GM23248 (cell line): ENCODE results near the gene NCMAP. TPM values are rescaled to one million over a fixed set of nuclear protein-coding genes. Genes with fewer than 3 reads are reported as not detected.
"Not testable (repeated sequence)": the region's sequence is repeated elsewhere in the genome, so short reads cannot be mapped to it uniquely, and the experiment has no call there.

Source experiments
- DNase-seq: peaks from one replicate; pipeline ENCODE4 v3.0.0-alpha.2; 2015
- H2AFZ ChIP-seq: fragments of 200-600 bp; sonication (generic); 2 replicates; pipeline ENCODE4 v1.6.1; 2016; ENCODE audit warnings: antibody characterized with exemption
- H3F3A ChIP-seq: fragments of 200-600 bp; sonication (generic); 2 replicates; pipeline ENCODE4 v1.6.1; 2016; ENCODE audit warnings: mild to moderate bottlenecking, antibody characterized with exemption, mixed run types; ENCODE audit not compliant: insufficient read depth
- H3K27ac ChIP-seq: fragments of 200-600 bp; sonication (generic); 2 replicates; pipeline ENCODE4 v1.5.1; 2016; ENCODE audit warnings: mild to moderate bottlenecking
- H3K27me3 ChIP-seq: fragments of 200-600 bp; sonication (generic); replicated peaks from 2 replicates; pipeline ENCODE4 v1.6.1; 2016; ENCODE audit warnings: mild to moderate bottlenecking; ENCODE audit not compliant: insufficient read depth
- H3K36me3 ChIP-seq: fragments of 200-600 bp; sonication (generic); 2 replicates; pipeline ENCODE4 v1.6.1; 2016; ENCODE audit warnings: low read depth, mild to moderate bottlenecking
- H3K4me1 ChIP-seq: fragments of 200-600 bp; sonication (generic); 2 replicates; pipeline ENCODE4 v1.6.1; 2016; ENCODE audit warnings: mild to moderate bottlenecking; ENCODE audit not compliant: insufficient read depth
- H3K4me2 ChIP-seq: fragments of 200-600 bp; sonication (generic); one replicate; pipeline ENCODE4 v1.6.1; 2016; ENCODE audit warnings: mild to moderate bottlenecking; ENCODE audit not compliant: unreplicated experiment
- H3K4me3 ChIP-seq: fragments of 200-600 bp; sonication (generic); 2 replicates; pipeline ENCODE4 v1.5.1; 2016; ENCODE audit warnings: mild to moderate bottlenecking
- H3K79me2 ChIP-seq: fragments of 200-600 bp; sonication (generic); 2 replicates; pipeline ENCODE4 v1.6.1; 2016; ENCODE audit warnings: mild to moderate bottlenecking; ENCODE audit not compliant: insufficient read depth
- H3K9ac ChIP-seq: fragments of 200-600 bp; sonication (generic); 2 replicates; pipeline ENCODE4 v1.6.1; 2016; ENCODE audit warnings: mild to moderate bottlenecking
- H3K9me2 ChIP-seq: fragments of 200-600 bp; sonication (generic); 2 replicates; pipeline ENCODE4 v1.6.1; 2016; ENCODE audit warnings: mixed run types, mild to moderate bottlenecking, moderate library complexity; ENCODE audit not compliant: insufficient read depth
- H3K9me3 ChIP-seq: fragments of 200-600 bp; sonication (generic); one replicate; pipeline ENCODE4 v1.6.1; 2017; ENCODE audit warnings: low read depth
- H4K20me1 ChIP-seq: fragments of 200-600 bp; sonication (generic); 2 replicates; pipeline ENCODE4 v1.6.0; 2016; ENCODE audit not compliant: insufficient read depth
- EZH2 ChIP-seq: fragments of 200-600 bp; sonication (generic); IDR thresholded peaks from 2 replicates; pipeline ENCODE4 v1.6.1; 2018; ENCODE audit warnings: antibody characterized with exemption, mild to moderate bottlenecking; ENCODE audit not compliant: insufficient read depth, poor library complexity, severe bottlenecking
- EZH2phosphoT487 ChIP-seq: fragments of 200-600 bp; sonication (generic); IDR thresholded peaks from 2 replicates; pipeline ENCODE4 v1.6.1; 2018; ENCODE audit warnings: antibody characterized with exemption, moderate library complexity, mild to moderate bottlenecking, low read depth; ENCODE audit not compliant: insufficient read depth
- WGBS, 2 experiments: methylation state at CpG; one replicate each; pipeline ENCODE4 v1.1.6; 2015 to 2017; ENCODE audit warnings: low lambda C conversion rate in 2 of 2, low coverage in 1 of 2; ENCODE audit errors: missing lambda C conversion rate in 2 of 2; 5-methylcytosine and 5-hydroxymethylcytosine counted together
- in situ Hi-C: fragments of 300-500 bp; cut with MboI; formaldehyde crosslinking; loops from 2 replicates; pipeline ENCODE4 v1.15.0; 2020
- polyA plus RNA-seq: library from polyadenylated mRNA; unstranded; fragments of >200 nt; fragmentation: Nextera tagmentation; extraction: Ambion mirVana; gene quantifications from 2 replicates; pipeline ENCODE4 v1.2.1, GENCODE V29; 2016
- total RNA-seq: library from RNA; depleted of rRNA; stranded (reverse); fragments of >200 nt; shearing (Covaris generic); gene quantifications from 2 replicates; pipeline ENCODE4 v1.2.3, GENCODE V29; 2014

Gene NCMAP
- total and polyA plus RNA-seq, 2 experiments from 2014 or later, result not detected

- Histone ChIP-seq H2AFZ (no peak overlapping the region), H3K4me2 (no peak overlapping the region), H3K79me2 (peaks cover 37% of the 10 kb centered on the region), H3K9me3 (no peaks in the 10 kb centered on the region), H3K27ac (no peak overlapping the region), H3K9ac (no peak overlapping the region), H3K4me1 (peaks cover 4% of the 10 kb centered on the region), H3K9me2 (no peaks in the 10 kb centered on the region), H3F3A (peaks cover 10% of the 10 kb centered on the region), H3K36me3 (no peaks in the 10 kb centered on the region), H3K4me3 (no peak overlapping the region), H4K20me1 (no peaks in the 10 kb centered on the region), H3K27me3 (no peaks in the 10 kb centered on the region)
- TF ChIP-seq EZH2phosphoT487, result no peak
- no peak for TF ChIP-seq EZH2
- WGBS, 2 experiments, result 53 to 59% methylated on average over 2 of the region's 2 CpGs
- in situ Hi-C loops, result no loop called here
- no peak for DNase-seq
These were observed 42.2 kb upstream of the NCMAP start for GRCh38 chr1:24513706-24514105.

GRCh38 chr1:24514946-24515345, 40.9 kb upstream of the NCMAP start:
- TF ChIP-seq EZH2phosphoT487, result no peak
- TF ChIP-seq EZH2, result no peak
- Histone ChIP-seq H3K4me2 (no peak overlapping the region), H3K27me3 (no peaks in the 10 kb centered on the region), H2AFZ (no peak overlapping the region), H3K9me2 (no peaks in the 10 kb centered on the region), H3K27ac (no peak overlapping the region), H3K79me2 (peaks cover 25% of the 10 kb centered on the region; the same call in 1 of the 2 replicates), H3K9ac (no peak overlapping the region), H3K9me3 (no peaks in the 10 kb centered on the region), H3K36me3 (no peaks in the 10 kb centered on the region), H3F3A (peaks cover 10% of the 10 kb centered on the region), H4K20me1 (no peaks in the 10 kb centered on the region), H3K4me3 (no peak overlapping the region), H3K4me1 (peaks cover 4% of the 10 kb centered on the region)
- in situ Hi-C loops, result no loop called here
- 94% methylated on average over 5 of the region's 5 CpGs for WGBS, 2 experiments
- peak; percentile 4 for DNase-seq

- in situ Hi-C loops, H3K9me3 ChIP-seq, H3K4me2 ChIP-seq, H3K4me3 ChIP-seq, H3K9me2 ChIP-seq, H4K20me1 ChIP-seq, H2AFZ ChIP-seq, H3K27me3 ChIP-seq, H3K36me3 ChIP-seq, H3K4me1 ChIP-seq, H3K9ac ChIP-seq: not testable (repeated sequence)
- peak; percentile 86 for DNase-seq
- WGBS, 2 experiments, result 81 to 82% methylated on average over 14 of the region's 14 CpGs
- H3F3A ChIP-seq, result peaks cover 10% of the 10 kb centered on the region
- H3K79me2 ChIP-seq, result peaks cover 20% of the 10 kb centered on the region; the same call in 1 of the 2 replicates
- peak overlapping the region; percentile 23; the same call in 1 of the 2 replicates for H3K27ac ChIP-seq
These were observed 40.1 kb upstream of the NCMAP start for GRCh38 chr1:24515671-24516209.

- no peaks in the 10 kb centered on the region for H3K36me3 ChIP-seq
- no peak for DNase-seq
- H3K4me2 ChIP-seq, result no peak overlapping the region
- H3F3A ChIP-seq, result peaks cover 10% of the 10 kb centered on the region
- H3K27me3 ChIP-seq, result no peaks in the 10 kb centered on the region
- no peaks in the 10 kb centered on the region for H4K20me1 ChIP-seq
- H3K4me1 ChIP-seq, result peaks cover 4% of the 10 kb centered on the region
- no peak overlapping the region for H2AFZ ChIP-seq
- no peak overlapping the region for H3K9ac ChIP-seq
- no peaks in the 10 kb centered on the region for H3K9me2 ChIP-seq
- no peak for TF ChIP-seq EZH2phosphoT487
- TF ChIP-seq EZH2, result no peak
- H3K4me3 ChIP-seq, result no peak overlapping the region
- 88 to 91% methylated on average over 12 of the region's 12 CpGs for WGBS, 2 experiments
- 0 out of 2 replicates have a peak, but pooled peaks cover 16% of the 10 kb centered on the region for H3K79me2 ChIP-seq
- in situ Hi-C loops, result no loop called here
- no peaks in the 10 kb centered on the region for H3K9me3 ChIP-seq
- no peak overlapping the region for H3K27ac ChIP-seq
These were observed 39.4 kb upstream of the NCMAP start for GRCh38 chr1:24516506-24516905.

- no peak overlapping the region for H3K27ac ChIP-seq
- no peaks in the 10 kb centered on the region for H3K9me2 ChIP-seq
These were observed 38.0 kb upstream of the NCMAP start for GRCh38 chr1:24517898-24518297.

GRCh38 chr1:24520282-24520681, 35.6 kb upstream of the NCMAP start:
- H3K4me1 ChIP-seq, in situ Hi-C loops: not testable (repeated sequence)
- WGBS, 2 experiments, result 96 to 97% methylated on average over 5 of the region's 5 CpGs

More at GRCh38 chr1:24517898-24518297, 38.0 kb upstream of the NCMAP start:
- Histone ChIP-seq H3K79me2 (0 out of 2 replicates have a peak, but pooled peaks cover 3% of the 10 kb centered on the region), H3K36me3 (no peaks in the 10 kb centered on the region), H3K9ac (no peak overlapping the region), H3K4me2 (no peak overlapping the region), H2AFZ (no peak overlapping the region), H3K4me3 (no peak overlapping the region), H3K27me3 (no peaks in the 10 kb centered on the region), H3K9me3 (no peaks in the 10 kb centered on the region), H4K20me1 (no peaks in the 10 kb centered on the region), H3K4me1 (peaks cover 4% of the 10 kb centered on the region), H3F3A (peaks cover 10% of the 10 kb centered on the region)
- in situ Hi-C loops, result no loop called here
- TF ChIP-seq EZH2 (no peak), EZH2phosphoT487 (no peak)
- DNase-seq, result no peak
- WGBS, 2 experiments, result 87 to 94% methylated on average over 4 of the region's 4 CpGs

More at GRCh38 chr1:24520282-24520681, 35.6 kb upstream of the NCMAP start:
- H3K9me2 ChIP-seq, H3K4me3 ChIP-seq, H4K20me1 ChIP-seq, H3K36me3 ChIP-seq, H3K4me2 ChIP-seq, DNase-seq, H3K27ac ChIP-seq, H3F3A ChIP-seq, H3K27me3 ChIP-seq, H2AFZ ChIP-seq, H3K79me2 ChIP-seq, H3K9me3 ChIP-seq, H3K9ac ChIP-seq: not testable (repeated sequence)
